ENCODE results near the gene CCDC178.
"Not testable (repeated sequence)": the region's sequence is repeated elsewhere in the genome, so short reads cannot be mapped to it uniquely, and the experiment has no call there.

The CCDC178 gene

DNA sequence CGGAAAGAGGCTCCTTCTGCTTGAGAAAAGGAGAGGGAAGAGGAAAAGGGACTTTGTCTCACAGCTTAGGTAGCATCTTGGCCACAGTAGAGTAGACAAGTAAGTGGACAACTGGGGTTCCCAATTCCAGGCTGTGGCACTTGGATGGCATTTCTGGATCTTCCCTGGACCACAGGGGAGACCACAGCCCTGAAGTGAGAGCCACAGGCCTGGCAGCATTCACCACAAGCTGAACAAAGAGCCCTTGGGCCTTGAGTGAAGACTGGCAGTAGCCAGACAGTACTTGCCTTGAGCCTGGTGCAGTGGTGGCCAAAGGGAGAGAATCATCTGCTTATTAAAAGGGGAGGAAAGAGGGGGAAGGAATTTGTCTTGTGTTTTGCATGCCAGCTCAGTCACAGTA, 441.6 kb downstream of the CCDC178 start:
- no peak for DNase-seq (ENCODE audit: low read depth)

DNA sequence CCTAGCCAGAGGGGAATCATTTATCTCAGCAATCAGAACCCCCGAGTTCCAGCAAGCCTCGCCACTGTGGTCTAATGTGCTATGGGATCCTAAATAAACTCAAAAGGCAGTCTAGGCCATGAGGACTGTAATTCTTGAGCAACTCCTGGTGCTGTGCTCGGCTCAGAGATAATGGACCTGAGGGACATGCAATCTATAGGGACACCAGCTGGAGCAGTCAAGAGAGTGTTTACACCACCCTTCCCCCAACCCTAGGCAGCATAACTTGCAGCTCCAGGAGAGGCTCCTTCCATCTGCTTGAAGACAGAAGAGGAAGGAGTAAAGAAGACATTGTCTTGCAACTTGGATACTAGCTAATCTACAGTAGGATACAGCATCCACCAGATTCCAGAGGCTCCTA, 442.2 kb downstream of the CCDC178 start:
- no peak for DNase-seq (ENCODE audit: low read depth)

DNA sequence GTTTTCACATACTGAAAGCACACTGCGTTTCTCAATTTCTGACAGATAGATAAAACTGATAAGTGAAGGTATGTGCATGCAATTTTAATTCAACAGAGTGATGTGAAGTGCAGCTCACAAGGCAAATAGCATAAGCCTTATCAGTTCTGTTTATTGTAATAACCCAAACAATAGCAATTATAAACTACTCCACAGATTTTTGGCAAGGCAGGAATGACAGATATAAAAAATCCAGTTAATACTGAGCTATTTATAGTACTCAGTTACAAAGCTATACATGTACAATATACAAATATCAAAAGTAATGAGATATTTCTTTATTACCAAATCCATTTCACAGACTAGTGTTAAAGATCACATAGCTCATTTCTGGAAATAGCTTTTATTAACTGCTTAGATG, 456.8 kb downstream of the CCDC178 start:
- DNase-seq (ENCODE audit: low read depth) = no peak

DNA sequence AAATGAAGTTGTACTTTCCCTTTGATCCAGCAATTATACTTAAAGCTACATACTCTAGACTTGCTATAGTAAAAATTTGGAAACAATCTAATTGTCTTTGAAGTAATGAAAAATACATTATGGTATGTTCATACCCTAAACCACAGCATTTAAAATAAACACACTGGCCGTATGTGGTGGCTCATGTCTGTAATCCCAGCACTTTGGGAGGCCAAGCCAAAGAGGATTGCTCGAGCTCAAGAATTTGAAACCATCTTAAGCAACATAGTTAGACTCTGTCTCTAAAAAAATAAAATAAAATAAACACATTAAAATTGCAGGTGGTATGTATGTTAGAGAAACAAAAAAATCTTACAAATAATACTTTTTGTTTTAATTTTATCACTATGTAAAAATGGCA, 459.6 kb downstream of the CCDC178 start:
- no peak for DNase-seq (ENCODE audit: low read depth)

DNA sequence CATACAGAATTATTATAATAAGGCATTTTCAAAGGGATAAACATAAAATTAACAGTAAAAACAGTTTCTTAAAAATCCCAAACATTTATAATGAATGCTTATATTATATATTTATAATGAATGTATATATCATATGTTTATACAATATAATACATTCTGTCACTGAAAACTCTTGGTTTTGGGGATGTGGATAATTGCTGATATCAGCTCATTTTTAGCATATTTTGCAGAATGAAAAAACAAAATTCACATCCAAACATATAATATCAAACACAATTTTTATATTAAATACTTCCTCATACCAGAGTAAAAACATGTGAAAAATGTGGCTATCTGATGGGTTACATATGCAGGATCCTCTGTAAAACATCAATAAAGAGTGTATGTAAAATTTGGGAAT, 465.0 kb downstream of the CCDC178 start:
- DNase-seq (ENCODE audit: low read depth) = no peak

DNA sequence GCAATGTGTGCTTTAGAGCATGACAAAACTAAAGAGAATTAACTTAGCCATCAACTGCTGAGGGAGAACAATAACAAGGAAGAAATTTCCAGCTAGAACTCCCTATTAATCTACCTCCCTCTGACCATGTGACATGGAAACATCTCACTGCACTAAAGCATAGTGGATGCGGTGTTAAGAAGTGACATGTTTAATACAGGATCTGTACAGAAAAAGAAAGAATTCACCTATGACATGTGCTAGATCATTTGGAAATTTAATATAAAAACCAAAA, 465.4 kb downstream of the CCDC178 start:
- DNase-seq (ENCODE audit: low read depth) = no peak

DNA sequence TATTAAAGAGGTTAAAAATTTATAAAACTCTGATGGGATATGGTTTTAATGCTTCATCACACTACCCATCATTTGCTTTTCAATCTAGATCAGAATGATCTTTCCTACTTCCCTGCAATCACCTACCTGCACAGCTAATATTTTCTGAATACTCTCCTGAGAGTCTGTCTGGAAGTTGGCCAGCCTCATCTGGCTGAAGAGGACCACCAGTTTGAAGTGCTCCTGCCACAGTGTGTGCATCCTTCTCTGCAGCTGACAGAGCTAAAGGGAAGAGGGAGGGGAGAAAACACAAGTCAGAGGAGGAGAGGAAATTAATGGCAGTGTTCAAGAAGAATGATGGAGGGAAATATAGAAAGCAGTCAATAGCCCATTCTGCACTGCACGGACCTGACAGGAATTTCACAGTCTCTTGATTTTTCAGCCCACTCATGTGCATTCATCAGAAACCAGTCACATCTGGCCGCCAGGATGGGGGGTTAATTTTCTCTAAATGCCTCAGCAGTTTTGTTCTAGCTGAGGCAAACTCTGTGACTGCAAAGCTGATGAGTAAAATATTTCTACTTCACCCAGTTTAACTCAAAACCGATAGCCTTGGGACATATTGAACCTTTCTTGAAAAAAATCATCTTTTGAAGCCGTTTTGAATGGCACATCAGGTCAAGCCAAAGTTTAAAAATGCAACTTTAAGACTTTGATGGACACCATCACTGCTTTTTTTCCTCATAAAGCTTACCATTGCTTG, 465.9 kb downstream of the CCDC178 start:
- no peak for DNase-seq (ENCODE audit: low read depth)

DNA sequence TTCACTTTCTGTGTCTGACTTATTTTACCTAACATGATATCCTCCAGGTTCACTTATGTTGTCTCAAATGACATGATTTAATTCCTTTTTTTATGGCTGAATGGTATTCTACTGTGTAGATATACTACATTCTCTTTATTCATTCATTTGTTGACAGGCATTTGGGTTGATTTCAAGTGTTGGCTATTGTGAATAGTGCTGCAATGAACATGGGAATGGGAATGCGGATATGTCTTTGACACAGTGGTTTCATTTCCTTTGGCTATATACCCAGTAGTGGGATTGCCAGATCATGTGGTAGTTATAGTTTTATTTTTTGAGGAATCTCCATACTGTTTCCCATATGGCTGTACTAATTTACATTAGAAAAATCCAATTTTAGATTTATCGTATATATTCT, 472.3 kb downstream of the CCDC178 start:
- DNase-seq (ENCODE audit: low read depth) = no peak

DNA sequence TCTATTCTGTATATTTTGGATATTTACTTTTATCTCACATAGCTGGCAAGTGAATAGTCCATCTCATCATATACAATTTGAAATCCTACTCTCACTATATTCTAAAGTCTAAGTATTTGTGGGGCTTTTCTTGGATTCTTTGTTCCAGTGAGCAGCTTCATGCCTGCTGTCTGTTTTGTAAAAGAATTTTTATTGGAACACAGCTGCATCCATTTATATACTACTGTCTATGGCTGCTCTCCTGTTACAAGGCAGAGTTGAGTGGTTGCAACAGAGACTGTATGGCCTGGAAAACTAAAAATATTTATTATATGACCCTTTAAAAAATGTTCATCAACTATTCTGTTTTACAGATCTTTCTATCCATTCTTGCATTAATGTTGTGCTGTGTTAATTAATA, 474.4 kb downstream of the CCDC178 start:
- DNase-seq (ENCODE audit: low read depth) = no peak

DNA sequence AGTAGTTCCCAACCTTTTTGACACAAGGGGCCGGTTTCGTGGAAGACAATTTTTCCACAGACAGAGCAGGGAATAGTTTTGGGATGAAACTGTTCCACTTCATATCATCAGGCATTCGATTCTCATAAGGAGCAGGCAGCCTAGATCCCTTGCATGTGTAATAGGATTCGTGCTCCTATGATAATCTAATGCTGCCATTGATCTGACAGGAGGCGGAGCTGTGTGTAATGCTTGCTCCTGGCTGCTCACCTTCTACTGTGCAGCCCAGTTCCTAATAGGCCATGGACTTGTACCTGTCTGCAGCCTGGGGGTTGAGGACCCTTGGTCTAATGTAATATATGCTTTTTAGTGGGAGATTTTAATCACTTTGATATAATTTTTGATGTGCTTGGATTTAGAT, 479.0 kb downstream of the CCDC178 start:
- DNase-seq (ENCODE audit: low read depth) = no peak

DNA sequence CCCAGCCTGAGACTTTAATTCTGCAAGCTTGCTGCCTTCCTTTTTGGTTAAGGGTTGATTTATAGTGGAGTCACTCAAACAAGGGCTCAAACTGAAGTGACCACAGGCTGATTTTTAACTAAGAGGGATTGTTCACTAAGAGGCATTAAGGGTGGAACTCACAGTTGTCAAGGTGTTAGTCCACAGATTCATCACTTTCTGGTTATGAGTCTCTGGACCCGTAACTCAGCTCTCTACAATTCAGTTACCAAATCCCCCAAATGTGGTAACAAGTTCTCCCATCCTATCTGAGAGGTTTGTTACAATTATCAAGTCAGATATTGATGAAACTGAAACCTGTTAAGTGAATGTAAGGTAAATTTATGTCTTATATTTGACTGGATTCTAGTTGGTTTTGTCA, 481.8 kb downstream of the CCDC178 start:
- DNase-seq (ENCODE audit: low read depth) = no peak

DNA sequence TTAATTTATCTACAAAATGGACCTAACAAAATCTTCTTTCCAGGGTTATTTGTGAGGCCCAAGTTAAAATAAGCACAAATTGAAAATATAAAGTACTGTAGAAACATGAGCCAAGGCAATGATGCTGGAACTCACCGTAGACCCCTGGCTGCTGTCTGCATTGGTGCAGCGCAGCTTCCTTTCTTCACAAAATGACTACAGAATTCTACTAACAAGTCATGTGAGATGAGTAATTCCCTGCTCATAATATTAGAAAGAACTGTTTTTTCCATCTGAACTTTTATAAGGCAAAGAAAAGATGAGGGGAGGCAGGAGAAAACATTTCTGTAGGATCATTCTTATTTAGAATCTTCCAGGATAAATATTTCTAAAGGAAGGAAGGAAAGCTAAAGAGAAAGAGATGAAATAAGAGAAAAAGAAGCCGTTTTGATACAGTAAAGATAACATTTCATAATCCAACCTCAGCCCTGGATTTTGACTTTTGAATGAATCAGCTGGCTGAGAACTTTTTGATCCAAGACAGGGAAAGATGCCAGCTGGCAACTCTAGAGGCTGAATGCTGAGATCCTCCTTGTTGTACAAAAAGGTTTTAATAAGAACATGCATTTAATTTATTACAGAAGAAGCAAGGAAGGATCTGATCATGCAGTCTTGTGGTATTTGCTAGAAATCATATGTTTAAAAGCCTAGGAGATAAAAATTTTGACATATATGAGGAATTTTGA, 483.8 kb downstream of the CCDC178 start:
- DNase-seq (ENCODE audit: low read depth) = no peak

DNA sequence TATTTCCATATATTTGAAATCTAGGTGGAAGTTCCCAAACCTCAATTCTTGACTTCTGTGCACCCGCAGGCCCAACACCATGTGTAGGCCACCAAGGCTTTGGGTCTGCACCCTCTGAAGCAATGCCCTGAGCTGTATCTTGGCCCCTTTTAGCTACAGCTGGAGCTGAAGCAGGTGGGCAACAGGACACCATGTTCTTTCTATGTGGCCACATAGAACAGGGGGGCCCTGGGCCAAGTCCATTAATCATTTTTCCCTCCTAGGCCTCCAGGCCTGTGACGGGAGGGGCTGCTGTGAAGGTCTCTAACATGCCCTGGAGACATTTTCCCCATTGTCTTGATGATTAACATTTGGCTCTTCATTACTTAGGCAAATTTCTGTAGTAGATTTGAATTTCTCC, 488.2 kb downstream of the CCDC178 start:
- not testable (repeated sequence) for DNase-seq (ENCODE audit: low read depth)

DNA sequence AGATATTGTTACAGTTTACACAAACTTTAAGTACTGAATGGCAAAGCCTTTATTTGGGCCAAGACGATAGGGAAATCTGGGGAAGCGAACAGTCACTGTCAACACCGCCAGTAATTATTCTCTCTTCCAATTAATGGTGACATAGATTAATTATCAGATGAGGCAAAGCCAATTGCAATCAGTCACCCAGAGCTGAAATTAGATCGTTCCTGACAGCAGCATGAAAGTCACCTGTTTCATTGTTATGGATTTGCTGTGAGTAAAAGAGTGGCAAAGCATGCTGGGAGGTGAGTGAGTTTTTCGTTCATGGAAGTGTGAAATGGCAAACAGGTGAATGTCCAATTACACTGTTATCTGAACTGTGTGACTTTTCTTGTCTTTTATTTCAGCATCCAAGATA, 502.9 kb downstream of the CCDC178 start:
- DNase-seq (ENCODE audit: low read depth) = no peak

DNA sequence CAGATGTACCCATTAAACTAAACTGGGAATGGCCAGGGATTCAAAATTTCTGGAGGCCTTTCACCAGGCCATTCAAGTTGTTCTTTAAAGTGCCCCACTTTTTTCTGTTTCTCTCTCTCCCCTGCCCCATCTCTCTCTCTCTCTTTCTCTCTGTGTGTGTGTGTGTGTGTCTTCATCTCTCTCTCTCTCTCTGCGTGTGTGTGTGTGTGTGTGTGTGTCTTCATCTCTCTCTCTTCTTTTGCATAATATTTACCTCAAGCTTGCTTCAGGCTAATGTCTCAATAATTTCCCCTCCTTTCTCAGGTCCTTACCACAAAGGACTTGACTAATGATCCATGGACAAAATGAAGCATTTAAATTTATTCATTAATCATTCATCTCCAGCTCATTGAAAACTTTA, 503.5 kb downstream of the CCDC178 start:
- DNase-seq (ENCODE audit: low read depth) = no peak

DNA sequence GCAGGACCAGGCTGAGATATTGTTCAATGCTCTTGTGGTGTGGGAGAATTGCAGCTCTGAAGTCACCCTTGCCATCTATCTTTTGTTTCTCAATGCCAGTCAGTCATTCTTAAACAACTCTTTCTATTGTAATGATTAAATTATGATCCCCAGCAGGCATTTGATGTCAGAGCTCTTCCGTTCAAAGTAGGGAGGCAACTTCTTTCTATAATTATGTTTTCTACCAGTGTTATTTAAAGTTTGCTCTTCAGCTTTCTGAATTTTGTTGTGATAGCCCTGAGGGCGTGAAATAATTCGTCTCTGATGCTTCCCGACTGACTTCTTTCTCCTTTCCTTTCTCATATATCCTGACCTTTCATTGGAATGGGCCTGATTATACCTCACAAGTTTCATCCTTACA, 506.3 kb downstream of the CCDC178 start:
- no peak for DNase-seq (ENCODE audit: low read depth)

DNA sequence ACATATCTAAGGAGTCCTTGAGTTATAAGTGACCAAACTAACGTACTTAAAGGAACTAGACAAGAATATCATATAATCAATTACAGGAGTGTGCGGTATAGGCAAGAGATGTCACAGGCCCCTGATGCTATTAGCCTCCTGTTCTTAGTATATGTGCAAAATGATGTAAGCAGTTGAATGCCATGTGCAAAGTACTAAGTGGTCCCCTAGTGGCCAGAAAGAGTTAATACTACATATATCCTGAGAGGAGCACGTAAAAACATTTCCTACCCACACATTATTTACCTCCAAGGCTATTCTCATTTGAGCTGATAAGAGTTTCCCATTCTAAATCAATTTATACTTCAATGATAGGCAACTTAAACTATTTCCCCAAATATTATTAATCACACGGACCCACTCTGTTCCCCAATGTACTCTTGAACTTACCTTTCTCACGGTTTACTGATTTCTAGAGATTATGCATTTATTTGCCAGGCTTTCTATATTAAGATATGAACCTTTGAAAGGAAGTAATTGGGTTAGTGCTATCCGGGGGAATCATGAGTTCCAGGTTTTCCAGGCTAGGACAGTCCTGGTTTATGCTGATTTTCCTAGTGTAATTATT, 509.7 kb downstream of the CCDC178 start:
- DNase-seq (ENCODE audit: low read depth) = no peak

DNA sequence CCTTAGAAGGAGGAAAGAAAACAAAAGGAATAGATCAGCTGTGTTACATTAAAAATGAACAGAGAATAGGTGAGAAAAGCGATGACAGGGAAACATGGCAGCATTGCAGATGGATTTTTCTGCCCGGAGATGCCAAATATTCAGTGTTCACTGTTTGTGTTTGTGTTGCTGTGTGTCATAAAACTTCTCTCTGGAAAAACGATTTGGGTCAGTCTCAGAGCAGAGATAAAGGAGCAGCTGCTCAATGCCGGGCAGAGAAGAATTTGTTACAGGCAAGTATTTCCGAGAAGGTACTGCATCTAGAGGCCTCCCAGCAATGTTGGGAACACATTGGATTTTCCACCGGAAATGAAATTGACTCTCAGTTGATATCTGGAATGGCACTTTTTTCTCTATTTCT, 511.3 kb downstream of the CCDC178 start:
- DNase-seq (ENCODE audit: low read depth) = no peak

DNA sequence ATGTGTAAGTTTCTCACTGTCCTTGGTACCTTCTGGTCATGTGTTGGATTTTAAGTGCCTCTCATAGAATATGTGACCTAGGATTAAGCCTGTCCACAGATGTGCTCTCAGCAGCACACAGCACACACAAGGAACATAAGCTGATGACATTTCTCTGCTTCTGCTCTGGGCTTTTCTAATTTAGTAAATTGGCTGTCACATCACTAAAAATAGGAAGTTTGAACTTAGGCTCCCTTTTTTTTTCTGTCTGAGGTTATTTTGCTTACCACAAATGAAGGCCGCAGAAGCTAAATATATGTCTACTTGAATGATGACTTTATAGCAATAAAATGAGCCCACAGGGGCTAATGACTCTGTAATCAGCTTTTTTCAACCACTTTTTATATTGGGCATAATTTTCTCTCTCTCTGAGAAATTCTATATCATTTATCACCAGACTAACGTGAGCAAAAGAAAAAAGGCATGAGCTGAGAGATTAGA, 517.5 kb downstream of the CCDC178 start:
- no peak for DNase-seq (ENCODE audit: low read depth)

DNA sequence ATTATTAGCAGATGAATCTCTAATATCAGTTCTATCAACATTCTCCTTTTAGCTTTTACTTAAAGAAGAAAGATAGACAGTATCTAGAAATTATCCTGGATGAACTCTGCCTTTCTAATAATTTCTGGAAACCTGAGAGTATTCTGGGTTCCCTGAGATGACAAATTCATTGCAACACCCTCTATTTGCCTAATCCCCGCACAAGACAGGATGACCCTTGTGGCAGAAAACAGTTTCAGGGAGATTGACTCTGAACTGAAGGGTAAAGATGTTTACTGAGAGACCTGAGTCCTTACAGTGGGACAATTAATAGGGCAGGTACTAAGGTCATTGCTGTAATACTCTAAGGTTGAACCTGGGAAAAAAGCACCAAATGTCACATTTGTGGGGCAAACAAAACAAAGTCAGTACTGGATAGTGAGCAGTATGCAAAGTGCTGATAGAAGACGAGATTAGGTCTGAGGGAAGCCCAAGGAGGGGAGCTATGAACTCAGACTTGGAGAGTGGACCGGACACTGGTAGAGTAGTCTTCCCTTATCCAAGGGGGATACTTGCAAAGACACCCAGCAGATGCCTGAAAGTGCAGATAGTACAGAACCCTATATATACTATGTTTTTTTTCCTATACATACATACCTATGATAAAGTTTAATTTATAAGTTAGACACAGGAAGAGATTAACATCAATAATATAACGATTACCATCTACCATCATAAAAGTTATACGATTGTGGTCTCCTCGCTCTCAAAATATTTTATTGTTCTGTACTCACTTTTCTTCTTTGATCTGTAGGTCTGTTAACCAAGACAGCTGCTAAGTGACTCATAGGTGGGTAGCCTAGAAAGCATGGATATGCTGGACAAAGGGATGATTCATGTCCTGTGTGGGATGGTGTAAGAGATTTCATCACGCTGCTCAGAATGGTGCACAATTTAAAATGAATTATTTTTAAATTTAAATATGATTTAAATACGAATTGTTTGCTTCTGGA, 519.4 kb downstream of the CCDC178 start:
- DNase-seq (ENCODE audit: low read depth) = no peak

DNA sequence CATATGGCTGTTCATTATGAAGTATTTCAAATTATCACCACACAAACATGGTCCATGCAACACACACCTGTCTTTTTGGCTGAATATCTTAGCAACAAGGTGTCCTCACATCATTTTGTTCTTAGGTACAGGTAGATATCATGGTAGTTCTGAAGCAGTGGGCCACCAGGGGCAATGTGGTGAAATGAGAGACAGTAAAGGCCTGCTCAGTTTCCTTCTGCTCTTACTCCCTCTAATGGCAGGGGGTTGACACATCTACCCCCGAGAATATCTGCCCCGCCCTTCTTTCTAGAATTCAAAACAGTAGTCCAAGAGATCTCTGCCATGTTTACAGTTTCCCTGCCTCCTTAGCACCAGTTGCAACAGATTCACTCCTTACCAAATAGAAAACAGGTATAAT, 520.7 kb downstream of the CCDC178 start:
- DNase-seq (ENCODE audit: low read depth) = no peak

DNA sequence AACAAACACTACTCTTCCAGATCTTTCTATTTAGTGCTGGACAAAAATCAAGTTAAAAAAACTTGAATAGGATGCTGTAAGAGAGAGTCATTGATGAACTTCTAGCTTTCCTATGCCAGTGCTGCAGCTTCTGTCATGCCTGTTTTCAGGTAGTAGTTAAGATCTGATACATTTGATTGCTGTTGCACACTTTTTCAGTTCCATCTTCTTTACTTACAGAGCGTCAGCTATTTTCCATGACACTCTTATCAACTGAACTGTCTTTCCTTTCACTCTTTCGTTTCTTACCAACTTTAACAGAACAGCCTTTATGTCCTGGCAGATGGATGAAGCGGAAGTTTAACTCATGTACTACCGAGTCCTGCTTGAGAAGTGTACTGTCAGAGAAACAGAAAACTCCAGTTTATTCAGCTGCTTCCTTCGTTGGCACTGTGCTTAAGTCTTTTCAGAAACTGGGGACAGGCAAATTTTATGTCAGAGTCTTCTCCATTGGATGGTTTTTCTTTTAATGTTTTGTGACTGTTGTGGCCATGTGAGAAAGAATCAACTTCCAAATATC, 521.8 kb downstream of the CCDC178 start:
- DNase-seq (ENCODE audit: low read depth) = no peak

Data from HS-27A (cell line).